Pancreas (tissue), 10 donors: Measurements from ENCODE around the gene ATRNL1. TPM values are rescaled to one million over a fixed set of nuclear protein-coding genes. Genes with fewer than 3 reads are reported as not detected.
A peak's percentile ranks its signal among the peaks of the same experiment; 100 is the strongest.

Experiments
- ATAC-seq, 4 donors: fragments of 200-7000 bp; cut with Tn5 transposase; one replicate each; pipeline versions ENCODE4 v1.8.0 to v1.9.1; 2020; ENCODE audit warnings: mild to moderate bottlenecking in 4 of 4, moderate library complexity in 4 of 4
- DNase-seq, 6 donors: peaks; one replicate each; pipeline ENCODE4 v3.0.0-alpha.2; 2020
- FAIRE-seq: peaks from 2 replicates; lab custom pipeline; 2012; peaks lifted over from hg19 to GRCh38; lab: Jason Lieb, UNC
- H3K27ac ChIP-seq, 4 donors: fragments of 200-600 bp; sonication (generic); 1 replicate in 3 of 4; 2 replicates in 1 of 4; pipeline versions ENCODE4 v1.5.0 to v1.8.0; 2020
- H3K27me3 ChIP-seq, 4 donors: fragments of 200-600 bp; one replicate each; pipeline ENCODE4 v1.8.0; 2021
- H3K36me3 ChIP-seq, 3 donors: fragments of 200-600 bp; sonication (generic) in 1 of 3; one replicate each; pipeline versions ENCODE4 v1.5.0 to v1.8.0; 2020 to 2021
- H3K4me1 ChIP-seq, 3 donors: fragments of 200-600 bp; one replicate each; pipeline ENCODE4 v1.8.0; 2021
- H3K4me3 ChIP-seq, 4 donors: fragments of 200-600 bp; sonication (generic) in 2 of 4; one replicate each; pipeline versions ENCODE4 v1.5.0 to v1.8.0; 2020 to 2021
- H3K9me3 ChIP-seq, 4 donors: fragments of 200-600 bp; one replicate each; pipeline ENCODE4 v1.8.0; 2021
- WGBS, 2 donors: extraction: QIAGEN DNeasy Blood & Tissue Kit; methylation state at CpG; one replicate each; pipeline ENCODE4 v1.1.7; 2013; 5-methylcytosine and 5-hydroxymethylcytosine counted together
- intact Hi-C, 3 donors: fragments of 100-400 bp; cut with DNase I; formaldehyde crosslinking; loops; one replicate each; pipeline versions ENCODE4 v1.11.1 to v1.14.2; 2022
- polyA plus RNA-seq, 2 donors: library from polyadenylated mRNA; stranded (reverse); fragments of 200-250 nt; gene quantifications; one replicate each; pipeline ENCODE4 v1.2.3, GENCODE V29; 2013
- total RNA-seq, 6 donors: library from RNA; stranded (reverse); fragmentation: NEBNext Ultra II Directional in 4 of 6; extraction: Animal tissue kit (Norgen Biotek cat#: 25700) in 4 of 6; gene quantifications; one replicate each; pipeline versions ENCODE4 v1.2.1 to v1.2.4, GENCODE V29; 2021 to 2023
- TF ChIP-seq, protein P1 (sequence below), 4 donors: fragments of 200-600 bp; sonication (generic) in 3 of 4; IDR thresholded peaks; one replicate each; pipeline versions ENCODE4 v1.5.0 to v1.8.0; 2021; ENCODE audit warnings: antibody characterized with exemption in 4 of 4
- donor health status: healthy with polysubstance abuse.
- donor health status: DM: no; HTN: no; CAD: no; lungs with moderate emphysema.
- donor health status: DM: no; HTN: no; CAD: no.
- donor health status: control.
- donor health status: control.
- donor health status: Bipolar disorder and iron deficiency.
- donor health status: DM: yes; HTN: yes; CAD: no.
- donor health status: DM: no; HTN: no; CAD: no.
- donor health status: DM: no; HTN: no; CAD: no.
- donor health status: DM: yes; HTN: yes; CAD: no.

Gene ATRNL1
- total and polyA plus RNA-seq, 8 donors: 0.91 to 5.7 (median 3.9) TPM

DNA sequence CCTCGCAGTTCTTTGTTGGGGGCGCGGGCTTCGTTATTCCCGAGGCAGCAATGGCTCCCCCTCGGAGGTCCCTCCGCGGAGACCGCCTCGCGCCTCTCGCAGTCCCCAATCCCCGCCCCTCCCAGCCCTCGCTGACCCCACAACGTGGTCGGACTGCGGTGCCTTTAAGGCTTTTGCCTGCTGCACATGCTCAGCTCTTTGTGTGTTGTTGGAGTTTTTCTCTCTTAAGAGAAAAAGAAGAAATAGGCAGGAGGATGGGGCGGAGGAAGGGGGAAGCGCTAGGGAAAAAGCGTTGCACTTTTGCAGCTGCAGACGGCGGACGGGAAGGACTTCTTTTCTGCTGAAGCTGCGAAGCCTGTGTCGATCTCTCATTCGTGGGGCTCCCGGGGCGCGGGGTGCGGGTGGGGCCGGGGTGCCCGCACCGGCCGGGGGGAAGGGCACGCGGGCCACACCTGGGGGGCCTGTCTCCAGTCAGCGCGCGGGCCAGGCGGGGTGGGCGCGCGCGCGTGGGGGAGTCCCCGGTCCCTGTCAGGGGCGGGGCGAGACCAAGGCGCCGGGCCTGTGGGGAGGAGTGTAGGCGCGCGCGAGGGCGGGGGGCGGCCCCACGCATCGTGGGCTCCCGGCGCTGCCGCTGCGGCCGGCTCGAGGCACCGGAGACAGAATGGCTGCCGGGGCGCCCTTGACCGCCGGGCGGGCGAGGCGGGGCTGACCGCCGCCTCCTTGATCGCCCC, 445 bp upstream of the ATRNL1 start:
- Histone ChIP-seq H3K9me3 (no peaks in the 10 kb centered on the region), H3K27ac (no peak overlapping the region), H3K4me3 (peak overlapping the region; percentile 47 to 81 (median 70)), H3K36me3 (peaks cover 0 to 3% (median 0%) of the 10 kb centered on the region in 3 donors), H3K27me3 (peaks cover 0 to 7% (median 0%) of the 10 kb centered on the region in 4 donors), H3K4me1 (peaks cover 0 to 11% (median 0%) of the 10 kb centered on the region in 3 donors)
- TF ChIP-seq, protein P1, sequence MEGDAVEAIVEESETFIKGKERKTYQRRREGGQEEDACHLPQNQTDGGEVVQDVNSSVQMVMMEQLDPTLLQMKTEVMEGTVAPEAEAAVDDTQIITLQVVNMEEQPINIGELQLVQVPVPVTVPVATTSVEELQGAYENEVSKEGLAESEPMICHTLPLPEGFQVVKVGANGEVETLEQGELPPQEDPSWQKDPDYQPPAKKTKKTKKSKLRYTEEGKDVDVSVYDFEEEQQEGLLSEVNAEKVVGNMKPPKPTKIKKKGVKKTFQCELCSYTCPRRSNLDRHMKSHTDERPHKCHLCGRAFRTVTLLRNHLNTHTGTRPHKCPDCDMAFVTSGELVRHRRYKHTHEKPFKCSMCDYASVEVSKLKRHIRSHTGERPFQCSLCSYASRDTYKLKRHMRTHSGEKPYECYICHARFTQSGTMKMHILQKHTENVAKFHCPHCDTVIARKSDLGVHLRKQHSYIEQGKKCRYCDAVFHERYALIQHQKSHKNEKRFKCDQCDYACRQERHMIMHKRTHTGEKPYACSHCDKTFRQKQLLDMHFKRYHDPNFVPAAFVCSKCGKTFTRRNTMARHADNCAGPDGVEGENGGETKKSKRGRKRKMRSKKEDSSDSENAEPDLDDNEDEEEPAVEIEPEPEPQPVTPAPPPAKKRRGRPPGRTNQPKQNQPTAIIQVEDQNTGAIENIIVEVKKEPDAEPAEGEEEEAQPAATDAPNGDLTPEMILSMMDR (IDR thresholded peaks at IDR 0.05): no peak
- FAIRE-seq (no peak), DNase-seq (peak; percentile 20 to 74 (median 41)), ATAC-seq (peak; percentile 57 to 73 (median 71))
- intact Hi-C loops: no loop called here
- WGBS, 2 donors: 0 to 1% methylated on average over 40 to 75 of the region's 75 CpGs

DNA sequence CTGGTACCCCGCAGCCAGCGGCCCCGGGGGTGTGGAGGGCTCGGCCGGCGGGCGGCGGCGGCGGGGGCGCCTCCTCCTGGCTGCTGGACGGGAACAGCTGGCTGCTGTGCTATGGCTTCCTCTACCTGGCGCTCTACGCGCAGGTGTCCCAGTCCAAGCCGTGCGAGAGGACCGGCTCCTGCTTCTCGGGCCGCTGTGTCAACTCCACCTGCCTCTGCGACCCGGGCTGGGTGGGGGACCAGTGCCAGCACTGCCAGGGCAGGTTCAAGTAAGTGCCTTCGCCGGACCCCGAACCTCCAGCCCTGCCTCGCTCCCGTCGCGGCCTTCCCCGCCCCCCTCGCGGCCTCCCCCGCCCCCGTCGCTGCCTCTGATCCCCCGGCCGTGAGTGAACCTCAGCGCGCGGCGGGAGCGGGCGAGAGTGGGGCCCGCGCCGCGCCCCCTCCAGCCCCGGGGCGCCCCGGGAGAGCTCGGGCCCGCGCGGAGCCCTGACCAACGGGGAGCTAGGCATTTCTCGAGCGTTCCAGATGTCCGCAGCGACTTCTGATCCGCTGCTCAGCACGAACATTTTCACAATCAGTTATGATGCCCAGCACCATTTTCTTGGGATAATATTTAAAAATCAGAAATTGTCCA, 727 bp downstream of the ATRNL1 start:
- 1 to 2% methylated on average over 53 to 61 of the region's 61 CpGs for WGBS, 2 donors
- peak; percentile 34 to 85 (median 48) for DNase-seq
- intact Hi-C loops: no loop called here

DNA sequence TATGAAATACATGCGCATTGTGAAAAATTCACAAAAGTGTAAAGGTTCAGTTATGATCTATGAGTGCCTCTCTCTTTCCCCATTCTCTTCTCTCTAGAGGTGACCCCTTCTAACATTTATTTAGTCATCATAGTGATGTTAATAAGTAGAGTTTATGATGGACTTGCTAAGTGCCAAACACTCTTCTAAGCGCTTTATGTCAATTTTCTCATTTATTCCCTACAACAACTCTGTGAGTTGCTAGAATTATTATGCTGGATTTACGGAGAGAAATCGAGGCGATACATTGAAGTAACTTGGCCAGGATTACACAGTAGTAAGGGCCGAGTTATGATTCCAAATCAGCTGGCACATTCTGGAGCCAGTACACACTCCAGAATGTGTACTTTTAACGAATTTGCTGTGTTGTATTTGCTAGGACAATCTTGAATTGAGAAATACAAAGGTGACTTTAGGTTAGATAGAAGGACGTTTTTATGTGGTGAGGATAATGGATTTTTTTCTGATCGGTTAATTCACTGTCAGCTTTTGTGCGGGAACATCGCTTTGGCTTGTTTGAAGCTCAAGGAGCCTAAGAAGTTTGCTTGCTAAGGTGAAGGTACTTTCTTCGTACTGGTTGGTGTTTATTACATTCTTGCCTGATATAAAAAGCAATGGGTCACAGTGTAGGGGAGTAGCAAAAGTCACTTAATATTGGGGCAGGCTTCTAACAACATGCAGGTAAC, 1.4 kb downstream of the ATRNL1 start:
- DNase-seq (no peak), ATAC-seq (peak in 2 of 4 donors; percentile 20 to 24), FAIRE-seq (no peak)
- peaks cover 0 to 7% (median 0%) of the 10 kb centered on the region in 4 donors for H3K27me3 ChIP-seq
- H3K4me3 ChIP-seq: peak overlapping the region; percentile 47 to 81 (median 70)
- H3K4me1 ChIP-seq: peaks cover 0 to 11% (median 0%) of the 10 kb centered on the region in 3 donors
- 27 to 31% methylated on average over 12 of the region's 12 CpGs for WGBS, 2 donors
- no peaks in the 10 kb centered on the region for H3K9me3 ChIP-seq
- intact Hi-C loops: no loop called here
- H3K36me3 ChIP-seq: no peaks in the 10 kb centered on the region
- TF ChIP-seq, protein P1 (IDR thresholded peaks at IDR 0.05): no peak
- no peak overlapping the region for H3K27ac ChIP-seq

More for the DNA sequence above, 727 bp downstream of the ATRNL1 start:
- H3K4me3 ChIP-seq: peak overlapping the region; percentile 47 to 81 (median 70)
- H3K4me1 ChIP-seq: peaks cover 0 to 11% (median 0%) of the 10 kb centered on the region in 3 donors
- peaks cover 0 to 7% (median 0%) of the 10 kb centered on the region in 4 donors for H3K27me3 ChIP-seq
- H3K9me3 ChIP-seq: no peaks in the 10 kb centered on the region
- TF ChIP-seq, protein P1 (IDR thresholded peaks at IDR 0.05): no peak
- ATAC-seq: peak; percentile 75 to 79 (median 77)
- H3K27ac ChIP-seq: peak overlapping the region in 2 of 4 donors; percentile 12 to 28
- H3K36me3 ChIP-seq: no peaks in the 10 kb centered on the region
- no peak for FAIRE-seq

DNA sequence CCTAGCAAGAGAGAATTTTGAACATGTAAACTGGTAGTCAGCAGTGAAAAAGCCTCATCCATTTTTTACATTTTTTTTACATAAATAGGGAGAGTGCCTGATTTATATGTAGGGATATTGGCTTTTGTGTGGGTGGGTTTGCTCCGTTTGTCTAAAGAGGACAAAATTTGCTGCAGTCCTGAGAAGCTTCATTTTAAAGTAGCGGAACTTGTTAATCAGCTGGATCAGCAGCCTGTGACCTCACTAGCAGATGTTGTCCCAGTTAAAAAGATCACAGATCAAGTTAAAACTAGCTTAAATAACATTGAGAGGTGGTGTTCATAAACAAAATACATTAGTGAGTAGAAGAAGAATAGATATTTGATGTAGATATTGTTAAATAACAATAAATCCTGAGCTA, 2.6 kb downstream of the ATRNL1 start:
- Histone ChIP-seq H3K9me3 (no peaks in the 10 kb centered on the region), H3K27ac (no peak overlapping the region), H3K36me3 (no peaks in the 10 kb centered on the region), H3K4me1 (peaks cover 0 to 11% (median 0%) of the 10 kb centered on the region in 3 donors), H3K27me3 (peaks cover 0 to 7% (median 0%) of the 10 kb centered on the region in 4 donors), H3K4me3 (no peak overlapping the region)
- FAIRE-seq (no peak), ATAC-seq (no peak), DNase-seq (no peak)
- TF ChIP-seq, protein P1 (IDR thresholded peaks at IDR 0.05): no peak
- 63 to 70% methylated on average over 2 of the region's 2 CpGs for WGBS, 2 donors
- intact Hi-C loops: no loop called here
